Muscle of leg (tissue), 11 donors: Measurements from ENCODE around the gene EPC2. TPM values are rescaled to one million over a fixed set of nuclear protein-coding genes. Genes with fewer than 3 reads are reported as not detected.

Experiments
- DNase-seq: peaks from one replicate; pipeline ENCODE4 v3.0.0; 2013
- H3K27ac ChIP-seq: one replicate; pipeline ENCODE4 v1.5.1; 2013; ENCODE audit warnings: mild to moderate bottlenecking, low read length, control low read depth
- H3K27me3 ChIP-seq: one replicate; pipeline ENCODE4 v1.6.1; 2013; ENCODE audit warnings: low read length; ENCODE audit not compliant: control insufficient read depth, insufficient read depth
- H3K36me3 ChIP-seq: one replicate; pipeline ENCODE4 v1.6.1; 2013; ENCODE audit warnings: low read length; ENCODE audit not compliant: control insufficient read depth, insufficient read depth
- H3K4me1 ChIP-seq: one replicate; pipeline ENCODE4 v1.6.1; 2013; ENCODE audit warnings: low read length; ENCODE audit not compliant: control insufficient read depth, insufficient read depth
- H3K4me3 ChIP-seq: one replicate; pipeline ENCODE4 v1.5.1; 2013; ENCODE audit warnings: low read length, control low read depth
- H3K9me3 ChIP-seq: replicated peaks from 2 replicates; pipeline ENCODE4 v1.6.1; 2013; ENCODE audit warnings: low read depth, low read length; ENCODE audit not compliant: control insufficient read depth
- WGBS: methylation state at CpG from one replicate; pipeline ENCODE4 v1.1.5; 2013; ENCODE audit warnings: missing lambda C conversion rate; ENCODE audit not compliant: insufficient coverage; 5-methylcytosine and 5-hydroxymethylcytosine counted together
- polyA plus RNA-seq, 8 donors: library from polyadenylated mRNA; unstranded; fragments of 120-200 nt; gene quantifications; one replicate each; pipeline versions ENCODE4 v1.2.1 to v1.2.3, GENCODE V29; 2013; ENCODE audit warnings: inconsistent platforms in 1 of 8, low replicate concordance in 1 of 8; ENCODE audit not compliant: insufficient read length in 8 of 8, insufficient read depth in 1 of 8
- total RNA-seq: library from RNA; stranded (reverse); fragments of 120-200 nt; gene quantifications from one replicate; pipeline ENCODE4 v1.2.4, GENCODE V29; 2013

The EPC2 gene
- total and polyA plus RNA-seq, 9 donors: 18.9 to 30.0 (median 24.4) TPM

DNA sequence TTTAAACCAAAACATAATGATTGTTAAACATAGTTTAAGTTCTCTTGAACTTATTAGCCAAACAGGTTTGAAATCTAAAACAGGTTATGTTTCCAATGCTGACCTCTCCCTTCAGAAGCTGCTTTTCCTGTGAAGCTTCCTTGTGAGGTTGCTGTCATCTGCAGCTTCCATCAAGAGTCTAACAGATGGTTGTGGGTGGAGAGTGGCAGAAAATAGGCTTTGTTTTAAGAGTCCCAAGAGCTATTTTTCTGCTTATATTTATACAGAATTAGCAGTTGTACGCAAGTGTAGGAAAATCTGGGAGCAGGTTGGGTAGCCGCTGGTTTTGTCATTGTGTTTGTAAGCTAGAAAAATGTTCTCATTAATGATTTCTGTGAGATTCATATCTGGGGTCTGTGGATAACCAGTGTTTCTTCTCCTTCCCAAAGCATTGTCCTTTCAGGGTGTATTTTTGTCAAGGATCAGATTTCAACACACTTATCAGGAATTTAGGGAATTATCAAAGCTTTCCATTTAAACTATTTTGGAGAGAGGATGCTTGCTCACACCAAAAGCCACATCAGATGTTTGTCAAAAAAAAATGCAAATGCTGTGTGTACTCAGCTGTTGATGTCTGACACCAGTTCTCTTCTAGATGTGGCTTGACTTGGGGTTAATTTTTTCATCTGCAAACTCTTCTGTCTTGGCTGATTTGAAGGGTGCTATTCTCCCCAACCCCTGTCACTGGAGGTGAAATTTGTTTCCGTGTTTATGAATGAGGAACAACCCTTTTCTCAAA, 152.4 kb downstream of the EPC2 start:
- H3K9me3 ChIP-seq: no peaks in the 10 kb centered on the region
- no peaks in the 10 kb centered on the region for H3K27me3 ChIP-seq
- H3K4me1 ChIP-seq: no peaks in the 10 kb centered on the region
- no peak for DNase-seq
- H3K4me3 ChIP-seq: no peak overlapping the region
- no peak overlapping the region for H3K27ac ChIP-seq
- H3K36me3 ChIP-seq: no peaks in the 10 kb centered on the region
- WGBS: no CpG with 5 or more reads among the region's 3 CpGs

DNA sequence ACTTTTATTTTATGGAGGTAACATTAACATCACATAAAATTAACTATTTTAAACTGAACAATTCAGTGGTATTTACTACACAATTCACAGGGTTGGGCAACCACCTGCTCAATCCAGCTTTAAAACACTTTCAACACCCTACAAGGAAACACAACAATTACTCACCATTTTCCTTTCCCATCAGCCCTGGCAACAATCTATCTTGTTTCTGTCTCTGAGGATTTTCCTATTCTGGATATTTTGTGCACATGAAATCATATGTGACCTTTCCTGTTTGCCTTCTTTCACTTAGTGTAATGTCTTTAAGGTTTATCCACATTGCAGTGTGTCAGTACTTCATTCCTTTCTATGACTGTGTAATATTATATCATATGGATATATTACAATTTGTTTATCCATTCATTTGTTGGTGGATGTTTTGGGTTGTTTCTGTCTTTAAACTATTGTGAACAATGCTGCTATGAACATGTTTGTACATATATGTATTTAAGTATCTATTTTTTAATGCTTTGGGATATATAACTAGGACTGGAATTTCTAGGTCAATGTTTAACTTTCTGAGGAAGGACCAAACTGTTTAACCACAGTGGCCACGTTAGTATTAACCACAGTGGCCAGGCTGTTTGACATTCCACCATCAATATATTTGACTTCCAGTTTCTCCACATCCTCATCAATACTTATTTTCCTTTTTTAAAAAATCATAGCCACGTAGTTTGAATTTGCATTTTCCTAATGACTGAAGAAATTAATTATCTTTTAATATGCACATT, 158.1 kb downstream of the EPC2 start:
- H3K27ac ChIP-seq: no peak overlapping the region
- 60% methylated on average over 1 of the region's 2 CpGs for WGBS
- DNase-seq: no peak
- no peak overlapping the region for H3K4me3 ChIP-seq
- no peaks in the 10 kb centered on the region for H3K27me3 ChIP-seq
- no peaks in the 10 kb centered on the region for H3K4me1 ChIP-seq
- H3K9me3 ChIP-seq: peaks cover 4% of the 10 kb centered on the region
- H3K36me3 ChIP-seq: no peaks in the 10 kb centered on the region

DNA sequence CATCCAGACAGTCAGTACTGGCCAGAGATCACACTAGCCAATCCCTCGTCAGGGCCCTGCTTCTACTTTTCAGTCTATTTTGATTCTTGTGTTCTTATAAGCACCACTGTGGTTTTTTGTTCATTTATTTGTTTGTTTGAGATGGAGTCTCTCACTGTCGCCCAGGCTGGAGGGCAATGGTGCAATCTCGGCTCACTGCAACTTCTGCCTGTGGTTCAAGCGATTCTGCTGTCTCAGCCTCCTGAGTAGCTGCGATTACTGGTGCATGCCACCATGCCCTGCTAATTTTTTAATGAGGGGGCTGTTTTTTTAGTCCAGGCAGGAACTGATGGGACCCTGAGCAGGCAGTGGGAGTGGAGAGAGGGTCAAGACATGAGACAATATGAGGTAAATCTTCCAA, 165.5 kb downstream of the EPC2 start:
- DNase-seq: no peak
- H3K4me1 ChIP-seq: no peaks in the 10 kb centered on the region
- H3K9me3 ChIP-seq: peaks cover 4% of the 10 kb centered on the region
- WGBS: 90% methylated on average over 4 of the region's 5 CpGs
- no peak overlapping the region for H3K4me3 ChIP-seq
- H3K27ac ChIP-seq: no peak overlapping the region
- H3K36me3 ChIP-seq: no peaks in the 10 kb centered on the region
- no peaks in the 10 kb centered on the region for H3K27me3 ChIP-seq

DNA sequence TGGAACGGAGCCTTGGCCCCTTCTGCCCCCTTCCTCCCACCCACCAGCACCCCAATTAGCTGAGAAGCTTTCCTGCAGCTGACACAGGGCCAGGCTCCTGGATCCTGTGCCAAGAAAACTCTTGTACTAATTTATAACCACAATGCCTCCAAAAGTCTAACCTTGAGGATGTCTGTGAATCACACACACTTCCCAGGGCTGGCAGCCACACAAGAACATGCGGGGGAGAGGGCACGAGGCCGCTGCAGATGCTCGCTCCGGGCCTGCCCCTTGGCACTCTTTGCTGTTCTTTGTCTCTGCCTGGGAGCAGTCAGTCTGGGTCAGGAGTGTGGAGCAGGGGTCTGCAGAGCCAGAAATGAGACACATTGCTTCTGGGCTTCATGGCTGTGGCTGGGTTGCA, 167.8 kb downstream of the EPC2 start:
- 23% methylated on average over 5 of the region's 6 CpGs for WGBS
- no peak for DNase-seq

DNA sequence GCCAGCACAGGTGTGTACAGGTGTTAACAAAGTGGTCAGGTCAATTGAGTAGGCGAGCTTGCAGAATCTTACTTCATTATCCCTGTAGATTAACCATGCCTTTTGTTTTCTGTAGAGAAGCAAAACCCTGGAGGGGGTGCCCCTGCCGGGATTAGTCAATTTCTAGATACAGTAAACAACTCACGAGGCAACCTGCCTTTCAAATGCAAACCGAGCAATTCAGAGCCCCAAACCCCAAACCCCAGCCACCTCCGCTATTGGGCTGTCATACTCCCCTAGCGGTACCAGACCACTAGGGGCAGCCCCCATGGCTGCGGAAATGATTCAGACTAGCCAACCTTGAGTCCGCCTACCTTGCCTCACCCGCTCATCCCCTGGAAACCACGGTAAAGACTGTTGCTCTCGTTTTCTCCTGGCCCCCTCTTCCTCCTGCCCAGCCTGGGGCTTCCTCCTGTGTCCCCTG, 169.1 kb downstream of the EPC2 start:
- no peaks in the 10 kb centered on the region for H3K4me1 ChIP-seq
- DNase-seq: no peak
- no peaks in the 10 kb centered on the region for H3K36me3 ChIP-seq
- WGBS: 68% methylated on average over 5 of the region's 11 CpGs
- H3K9me3 ChIP-seq: no peaks in the 10 kb centered on the region
- no peak overlapping the region for H3K27ac ChIP-seq
- H3K4me3 ChIP-seq: no peak overlapping the region
- no peaks in the 10 kb centered on the region for H3K27me3 ChIP-seq

More for the DNA sequence above, 167.8 kb downstream of the EPC2 start:
- Histone ChIP-seq H3K27me3 (no peaks in the 10 kb centered on the region), H3K36me3 (no peaks in the 10 kb centered on the region), H3K4me3 (no peak overlapping the region), H3K27ac (no peak overlapping the region), H3K4me1 (no peaks in the 10 kb centered on the region), H3K9me3 (peaks cover 2% of the 10 kb centered on the region)

DNA sequence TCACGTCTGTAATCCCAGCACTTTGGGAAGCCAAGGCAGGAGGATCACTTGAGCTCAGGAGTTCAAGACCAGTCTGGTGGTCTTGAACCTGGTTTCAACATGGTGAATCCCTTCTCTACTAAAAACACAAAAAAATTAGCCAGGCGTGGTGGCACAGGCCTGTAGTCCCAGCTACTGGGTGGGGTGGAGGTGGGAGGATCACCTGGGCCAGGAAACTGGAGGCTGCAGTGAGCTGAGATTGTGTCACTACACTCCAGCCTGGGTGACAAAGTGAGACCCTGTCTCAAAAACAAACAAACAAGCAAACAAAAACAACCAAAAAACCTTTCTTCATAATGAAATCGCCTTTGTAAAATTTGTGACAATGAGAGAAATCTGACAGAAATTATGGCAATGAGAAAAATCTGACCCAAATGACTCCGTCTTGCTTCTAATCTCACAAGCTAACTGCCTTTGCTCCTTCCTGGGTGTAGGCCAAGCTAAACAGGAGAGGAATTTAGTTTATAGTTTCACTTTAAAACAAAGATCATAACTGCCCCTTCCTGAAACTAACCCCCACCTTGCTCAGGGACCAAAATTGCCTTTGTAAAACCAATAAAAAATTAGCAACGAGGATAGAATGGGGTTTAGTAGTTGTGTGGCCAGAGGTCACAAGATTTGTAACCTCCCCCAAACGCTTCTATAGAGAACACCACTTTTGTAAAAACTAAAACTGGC, 169.8 kb downstream of the EPC2 start:
- H3K4me1 ChIP-seq: no peaks in the 10 kb centered on the region
- H3K9me3 ChIP-seq: no peaks in the 10 kb centered on the region
- no peak overlapping the region for H3K27ac ChIP-seq
- no peaks in the 10 kb centered on the region for H3K36me3 ChIP-seq
- WGBS: 50% methylated on average over 1 of the region's 6 CpGs
- no peak overlapping the region for H3K4me3 ChIP-seq
- DNase-seq: peak; percentile 27
- no peaks in the 10 kb centered on the region for H3K27me3 ChIP-seq

DNA sequence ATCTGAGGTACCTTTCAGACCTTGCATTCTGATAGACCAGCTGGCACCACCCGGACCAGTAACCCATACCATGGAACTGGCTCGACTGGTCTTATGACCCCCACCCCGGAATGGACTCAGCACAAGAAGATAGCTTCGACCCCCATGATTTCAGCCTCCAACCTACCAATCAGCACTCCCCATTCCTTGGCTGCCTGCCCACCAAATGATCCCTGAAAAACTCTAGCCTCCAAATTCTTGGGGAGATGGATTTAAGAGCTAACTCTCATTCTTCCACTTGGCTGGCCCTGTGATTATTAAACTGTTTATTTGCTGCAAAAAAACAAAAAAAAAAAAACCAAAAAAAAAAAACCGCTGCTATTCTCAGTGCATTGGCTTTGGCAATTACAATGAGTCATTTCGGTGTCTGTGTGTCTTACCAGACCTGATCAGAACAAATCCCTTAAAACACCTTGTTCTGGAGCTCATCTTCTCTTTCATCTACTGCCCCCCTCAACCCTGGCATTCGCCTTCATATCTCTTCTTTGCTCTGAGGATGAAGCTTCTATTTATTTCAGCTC, 170.4 kb downstream of the EPC2 start:
- DNase-seq: no peak
- Histone ChIP-seq H3K27me3 (no peaks in the 10 kb centered on the region), H3K9me3 (no peaks in the 10 kb centered on the region), H3K4me3 (no peak overlapping the region), H3K27ac (no peak overlapping the region), H3K4me1 (no peaks in the 10 kb centered on the region), H3K36me3 (no peaks in the 10 kb centered on the region)
- WGBS: 83% methylated on average over 3 of the region's 7 CpGs

DNA sequence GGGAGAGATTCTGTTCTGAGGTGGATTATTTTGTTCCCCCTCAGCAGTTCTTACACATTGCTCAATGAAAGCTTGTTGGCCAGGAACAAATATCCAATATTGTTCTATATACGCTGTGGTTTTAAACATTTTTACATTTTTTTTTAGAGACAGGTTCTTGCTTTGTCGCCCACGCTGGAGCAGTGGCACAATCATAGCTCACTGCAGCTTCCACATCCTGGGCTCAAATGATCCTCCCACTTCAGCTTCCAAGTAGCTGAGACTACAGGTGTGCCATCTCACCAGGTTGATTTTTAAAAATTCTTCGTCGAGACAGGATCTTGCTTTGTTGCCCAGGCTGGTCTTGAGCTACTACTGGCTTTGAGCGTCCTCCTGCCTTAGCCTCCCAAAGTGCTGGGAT, 171.6 kb downstream of the EPC2 start:
- WGBS: 100% methylated on average over 2 of the region's 6 CpGs
- no peaks in the 10 kb centered on the region for H3K36me3 ChIP-seq
- H3K27ac ChIP-seq: no peak overlapping the region
- H3K9me3 ChIP-seq: no peaks in the 10 kb centered on the region
- no peak overlapping the region for H3K4me3 ChIP-seq
- no peak for DNase-seq
- no peaks in the 10 kb centered on the region for H3K27me3 ChIP-seq
- no peaks in the 10 kb centered on the region for H3K4me1 ChIP-seq

DNA sequence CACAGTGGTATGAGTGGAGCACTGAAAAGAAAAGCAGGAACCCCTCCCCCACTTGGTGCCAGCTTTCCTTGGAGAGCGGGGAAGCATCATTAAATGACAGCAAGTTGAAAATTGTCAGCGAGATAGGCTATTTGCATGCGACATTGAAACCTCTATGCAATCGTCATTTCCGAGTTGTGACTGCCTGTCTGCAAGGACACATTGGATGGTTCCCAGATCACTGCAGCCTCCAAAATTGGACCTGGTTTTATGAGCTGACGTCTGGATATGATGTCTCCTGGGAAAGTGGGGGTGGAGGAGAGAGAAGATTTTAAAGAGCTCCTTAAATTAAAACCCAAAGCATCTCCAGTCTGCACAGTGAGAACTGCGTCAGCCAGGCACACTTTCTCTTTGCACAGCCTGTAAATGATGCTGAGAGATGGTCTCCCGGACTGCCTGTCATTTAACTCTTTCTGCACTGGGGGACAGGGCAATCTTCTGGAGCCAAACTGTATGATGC, 172.7 kb downstream of the EPC2 start:
- peak; percentile 72 for DNase-seq
- no peaks in the 10 kb centered on the region for H3K36me3 ChIP-seq
- 2% methylated on average over 7 of the region's 8 CpGs for WGBS
- H3K27me3 ChIP-seq: no peaks in the 10 kb centered on the region
- H3K4me3 ChIP-seq: peak overlapping the region; percentile 4
- no peak overlapping the region for H3K27ac ChIP-seq
- H3K9me3 ChIP-seq: no peaks in the 10 kb centered on the region
- H3K4me1 ChIP-seq: no peaks in the 10 kb centered on the region
